BJ (cell line): ENCODE measurements around the gene TPX2. TPM values are rescaled to one million over a fixed set of nuclear protein-coding genes. Genes with fewer than 3 reads are reported as not detected.

Source experiments
- CTCF ChIA-PET: fragments of 350-600 bp; formaldehyde crosslinking; extraction: SDS; loops from one replicate; lab custom pipeline; 2021; ENCODE audit warnings: antibody characterized with exemption, inconsistent platforms; lab: Yijun Ruan, JAX
- POLR2A ChIA-PET: fragments of 300-600 bp; sonication (Branson Sonifier 250); formaldehyde crosslinking; extraction: SDS; loops from one replicate; lab custom pipeline; 2021; ENCODE audit warnings: antibody characterized with exemption; lab: Charles Lee
- DNase-seq: peaks from one replicate; pipeline ENCODE4 v3.0.0-alpha.2; 2011; ENCODE audit warnings: low read depth
- H3K27me3 ChIP-seq: 2 replicates; pipeline ENCODE4 v1.6.0; 2011; ENCODE audit warnings: low read length; ENCODE audit not compliant: control insufficient read depth, insufficient read depth
- H3K36me3 ChIP-seq: 2 replicates; pipeline ENCODE4 v1.5.1; 2011; ENCODE audit warnings: low read length; ENCODE audit not compliant: control insufficient read depth, insufficient read depth
- H3K4me3 ChIP-seq: 2 replicates; pipeline ENCODE4 v1.5.1; 2011; ENCODE audit warnings: low read depth, mild to moderate bottlenecking, control low read depth, low read length
- polyA plus RNA-seq: library from polyadenylated mRNA; depleted of rRNA; stranded (reverse); fragments of >200 nt; gene quantifications from 2 replicates; pipeline ENCODE4 v1.2.3, GENCODE V29; 2011
- TF ChIP-seq, protein P1 (sequence below): IDR thresholded peaks from 2 replicates; pipeline ENCODE4 v1.5.1; 2011; ENCODE audit warnings: low read depth, mild to moderate bottlenecking, control low read depth, inconsistent platforms, low read length, moderate library complexity; ENCODE audit not compliant: insufficient read depth

TPX2 gene
- polyA plus RNA-seq, 1 experiment = 29.9 TPM

DNA sequence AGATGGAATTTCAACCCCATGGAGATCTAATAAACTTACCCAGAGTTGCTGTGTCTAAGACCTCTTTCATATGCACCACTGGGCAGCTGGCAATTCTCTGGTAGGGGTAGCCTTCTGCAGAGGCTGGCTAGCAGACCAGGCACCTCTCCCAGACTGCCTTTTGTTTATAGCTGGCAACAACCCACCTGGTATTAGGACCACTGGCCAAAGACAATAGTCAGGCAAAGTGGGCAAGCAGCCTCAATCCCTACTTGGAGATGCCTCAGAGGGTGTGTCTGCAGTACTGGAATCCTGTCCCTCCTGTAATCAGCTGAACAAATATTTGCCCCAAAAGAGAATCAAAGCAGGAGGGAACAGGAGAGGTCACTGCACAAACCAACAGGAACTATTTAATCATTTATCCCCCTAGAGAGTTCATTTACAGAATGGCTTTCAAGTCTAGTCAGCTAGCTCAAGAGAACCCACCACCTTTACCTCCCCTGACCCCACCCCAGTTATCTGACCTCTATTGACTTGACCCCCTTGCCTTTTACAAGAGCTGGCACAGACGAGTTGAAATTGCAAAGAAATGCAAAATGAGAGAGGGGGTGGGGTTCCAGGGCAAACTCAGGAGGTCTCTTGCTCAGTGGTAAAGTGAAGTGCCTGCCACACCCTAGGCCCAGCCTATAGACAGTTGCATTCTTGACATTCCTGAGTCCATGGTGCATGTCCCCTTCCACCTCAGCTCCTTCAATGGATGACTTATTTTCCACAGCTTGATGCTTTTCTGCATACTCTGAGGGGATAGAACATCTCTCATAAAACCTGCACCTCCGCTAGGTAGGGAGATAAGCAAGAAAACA is 19.2 kb upstream of the TPX2 start:
- Histone ChIP-seq H3K27me3 (no peaks in the 10 kb centered on the region), H3K4me3 (peak overlapping the region; percentile 84), H3K36me3 (no peaks in the 10 kb centered on the region; the same call in 1 of the 2 replicates)
- TF ChIP-seq, protein P1, sequence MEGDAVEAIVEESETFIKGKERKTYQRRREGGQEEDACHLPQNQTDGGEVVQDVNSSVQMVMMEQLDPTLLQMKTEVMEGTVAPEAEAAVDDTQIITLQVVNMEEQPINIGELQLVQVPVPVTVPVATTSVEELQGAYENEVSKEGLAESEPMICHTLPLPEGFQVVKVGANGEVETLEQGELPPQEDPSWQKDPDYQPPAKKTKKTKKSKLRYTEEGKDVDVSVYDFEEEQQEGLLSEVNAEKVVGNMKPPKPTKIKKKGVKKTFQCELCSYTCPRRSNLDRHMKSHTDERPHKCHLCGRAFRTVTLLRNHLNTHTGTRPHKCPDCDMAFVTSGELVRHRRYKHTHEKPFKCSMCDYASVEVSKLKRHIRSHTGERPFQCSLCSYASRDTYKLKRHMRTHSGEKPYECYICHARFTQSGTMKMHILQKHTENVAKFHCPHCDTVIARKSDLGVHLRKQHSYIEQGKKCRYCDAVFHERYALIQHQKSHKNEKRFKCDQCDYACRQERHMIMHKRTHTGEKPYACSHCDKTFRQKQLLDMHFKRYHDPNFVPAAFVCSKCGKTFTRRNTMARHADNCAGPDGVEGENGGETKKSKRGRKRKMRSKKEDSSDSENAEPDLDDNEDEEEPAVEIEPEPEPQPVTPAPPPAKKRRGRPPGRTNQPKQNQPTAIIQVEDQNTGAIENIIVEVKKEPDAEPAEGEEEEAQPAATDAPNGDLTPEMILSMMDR = no peak
- ChIA-PET CTCF (interaction anchor here (0.6 to 10.9 kb wide), 9 partner anchors 12 to 203 kb away, joined by 3 to 287 read pairs (median 4); no protein-coding TSS in a partner anchor), POLR2A (interaction anchor here (0.6 kb wide), 1 partner anchor 9 kb away, joined by 9 read pairs; no protein-coding TSS in a partner anchor)
- no peak for DNase-seq

DNA sequence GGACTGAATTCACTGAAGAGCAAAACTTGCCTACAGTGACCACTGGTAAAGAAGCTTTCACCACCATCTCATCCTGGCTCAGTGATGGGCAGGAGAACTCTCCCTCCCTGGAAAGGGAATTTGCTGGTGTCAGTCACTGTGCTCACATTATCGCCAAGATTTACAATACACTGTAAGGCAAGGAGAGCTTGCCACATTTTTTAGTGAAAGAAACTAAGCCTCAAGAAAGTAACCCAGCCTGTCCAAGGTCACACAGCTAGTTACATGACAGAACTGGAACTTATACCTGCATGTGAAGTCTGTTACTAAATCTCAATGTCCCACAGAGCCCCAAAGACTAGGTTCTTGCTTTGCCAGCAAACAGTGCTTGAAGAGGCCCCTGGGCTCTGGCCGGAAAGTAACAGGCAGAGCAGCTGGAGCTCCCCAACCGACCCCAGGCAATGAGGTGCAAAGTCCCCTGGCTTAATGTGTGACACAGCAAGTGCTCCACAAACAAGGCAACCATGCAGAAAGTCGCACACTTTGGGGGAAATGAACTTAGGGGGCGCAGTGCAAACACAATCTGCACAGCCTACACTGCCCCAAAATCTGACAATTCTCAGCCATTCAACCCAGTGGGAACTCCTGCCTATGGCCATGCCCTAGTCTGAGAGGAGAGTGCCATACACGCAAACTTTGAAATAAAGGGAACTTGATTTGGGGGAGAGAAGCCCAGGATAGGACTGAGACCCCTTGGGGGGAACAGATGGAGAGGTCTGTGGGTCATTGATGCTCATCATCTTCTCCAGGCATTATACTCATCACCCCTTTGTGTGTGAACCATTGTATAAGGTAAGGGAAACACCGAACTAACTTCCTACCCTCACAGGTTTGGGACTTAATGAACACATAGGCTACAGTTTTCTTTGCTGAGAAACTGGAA is 18.3 kb upstream of the TPX2 start:
- DNase-seq = no peak
- H3K36me3 ChIP-seq = no peaks in the 10 kb centered on the region; the same call in 1 of the 2 replicates
- CTCF ChIA-PET = interaction anchor here (0.6 to 10.9 kb wide), 9 partner anchors 13 to 148 kb away, joined by 3 to 287 read pairs (median 4); no protein-coding TSS in a partner anchor

DNA sequence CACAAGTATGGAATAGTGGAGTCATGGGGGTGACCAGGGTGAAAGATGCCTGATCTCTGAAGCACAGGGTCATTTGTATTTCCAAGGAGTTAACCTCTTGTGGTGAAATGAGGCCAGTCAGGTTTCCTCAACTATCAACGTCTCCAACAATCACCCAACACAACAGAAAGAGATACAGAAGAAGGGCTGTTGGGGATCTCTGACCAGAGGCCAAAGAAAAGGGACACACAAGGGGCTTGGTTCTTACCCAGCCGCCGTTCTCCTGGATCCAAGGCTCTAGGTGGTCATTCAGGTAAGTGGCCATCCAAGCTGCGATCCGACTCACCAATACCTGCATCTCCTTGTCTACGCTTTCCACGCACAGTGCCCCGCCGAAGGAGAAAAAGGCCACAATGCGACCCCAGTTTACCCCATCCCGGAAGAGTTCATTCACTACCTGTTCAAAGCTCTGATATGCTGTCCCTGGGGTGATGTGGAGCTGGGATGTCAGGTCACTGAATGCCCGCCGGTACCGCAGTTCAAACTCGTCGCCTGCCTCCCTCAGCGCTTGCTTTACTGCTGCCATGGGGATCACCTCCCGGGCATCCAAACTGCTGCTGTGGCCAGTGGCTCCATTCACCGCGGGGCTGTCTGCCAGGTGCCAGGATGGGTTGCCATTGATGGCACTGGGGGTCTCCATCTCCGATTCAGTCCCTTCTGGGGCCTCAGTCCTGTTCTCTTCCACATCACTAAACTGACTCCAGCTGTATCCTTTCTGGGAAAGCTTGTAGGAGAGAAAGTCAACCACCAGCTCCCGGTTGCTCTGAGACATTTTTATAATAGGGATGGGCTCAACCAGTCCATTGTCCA is 17.5 kb upstream of the TPX2 start:
- Histone ChIP-seq H3K36me3 (no peaks in the 10 kb centered on the region; the same call in 1 of the 2 replicates), H3K27me3 (no peaks in the 10 kb centered on the region), H3K4me3 (peak overlapping the region; percentile 84)
- no peak for DNase-seq
- ChIA-PET CTCF (interaction anchor here (0.6 to 10.9 kb wide), 10 partner anchors 8 to 159 kb away, joined by 3 to 287 read pairs (median 4); no protein-coding TSS in a partner anchor), POLR2A (interaction anchor here (0.6 to 0.7 kb wide), 2 partner anchors 8 to 149 kb away, joined by 3 to 7 read pairs; no protein-coding TSS in a partner anchor)
- TF ChIP-seq, protein P1 = no peak

More for the DNA sequence above, 18.3 kb upstream of the TPX2 start:
- H3K27me3 ChIP-seq = no peaks in the 10 kb centered on the region
- POLR2A ChIA-PET = no interaction called here
- TF ChIP-seq, protein P1 = no peak
- peak overlapping the region; percentile 84 for H3K4me3 ChIP-seq

DNA sequence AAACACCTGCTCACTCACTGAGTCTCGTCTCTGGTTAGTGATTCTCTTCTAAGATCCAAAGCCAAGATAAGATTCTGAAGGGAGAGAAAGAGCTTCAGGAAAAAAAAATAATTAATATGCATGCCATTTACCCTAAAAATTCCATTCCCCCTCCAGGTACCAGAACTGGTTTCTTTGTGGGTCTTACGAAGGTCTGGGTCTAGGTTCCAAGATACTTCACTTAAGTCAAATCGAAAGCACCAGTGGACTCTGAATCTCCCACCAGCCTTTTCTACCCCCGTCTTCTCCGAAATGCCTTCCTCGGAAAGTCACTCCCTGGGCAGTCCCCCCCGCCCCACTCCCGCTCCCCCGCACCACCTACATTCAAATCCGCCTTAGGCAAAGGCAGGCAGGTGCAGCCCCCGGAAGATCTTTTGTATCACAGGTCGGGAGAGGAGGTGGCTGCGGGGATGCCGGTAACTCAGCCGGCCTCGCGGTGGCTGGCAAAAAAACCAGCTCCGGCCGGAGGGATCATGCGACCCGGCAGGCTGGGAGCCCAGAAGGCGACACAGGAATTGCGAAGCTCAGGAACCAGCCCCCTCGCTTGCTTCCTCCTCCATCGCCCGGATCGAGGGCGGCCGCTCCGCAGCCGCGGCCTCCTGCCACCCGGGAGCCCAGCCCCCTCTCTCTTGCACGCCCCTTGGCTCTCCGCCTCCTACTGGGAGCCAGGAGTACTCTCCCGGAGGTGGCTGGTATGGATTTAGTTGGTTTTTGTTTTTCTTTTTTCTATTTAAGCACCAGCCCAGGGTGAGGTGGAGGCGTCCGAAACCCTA is 16.6 kb upstream of the TPX2 start, which contains the start of gene BCL2L1:
BCL2L1 (minus strand) TSS at position 612 of the 812 bp plus-strand sequence. CDS start 650 bp downstream, outside the sequence.
- CTCF ChIA-PET = interaction anchor here (0.6 to 10.9 kb wide), 19 partner anchors 9 to 159 kb away, joined by 3 to 287 read pairs (median 5); no protein-coding TSS in a partner anchor
- Histone ChIP-seq H3K27me3 (no peaks in the 10 kb centered on the region), H3K4me3 (peak within 1 kb of the TSS; percentile 84), H3K36me3 (no peaks in the 10 kb centered on the region; the same call in 1 of the 2 replicates)
- DNase-seq = no peak
- POLR2A ChIA-PET = interaction anchor here (0.6 to 0.7 kb wide), 3 partner anchors 9 to 150 kb away, joined by 3 to 7 read pairs (median 5); no protein-coding TSS in a partner anchor
- TF ChIP-seq, protein P1 = peak; percentile 87
